GM20000 (cell line): ENCODE results near the gene KDR.

Experiments
- DNase-seq: peaks from one replicate; pipeline ENCODE4 v3.0.0; 2012; ENCODE audit warnings: low spot score
- CTCF ChIP-seq: IDR thresholded peaks from 2 replicates; pipeline ENCODE4 v1.5.1; 2012; ENCODE audit warnings: mild to moderate bottlenecking, control low read depth; ENCODE audit errors: extremely low read depth, missing control alignments

The KDR gene

GRCh38 chr4:55037728-55038127 lies 87.7 kb downstream of the KDR start:
- TF ChIP-seq CTCF = no peak
- DNase-seq = no peak

- no peak for DNase-seq
- TF ChIP-seq CTCF = no peak
These were observed 89.0 kb downstream of the KDR start for GRCh38 chr4:55036405-55036804.

GRCh38 chr4:55035892-55036291 lies 89.5 kb downstream of the KDR start:
- no peak for DNase-seq
- TF ChIP-seq CTCF = no peak

GRCh38 chr4:55033296-55033695 lies 92.1 kb downstream of the KDR start:
- TF ChIP-seq CTCF = no peak
- no peak for DNase-seq

GRCh38 chr4:55032788-55033187 lies 92.6 kb downstream of the KDR start:
- no peak for DNase-seq
- no peak for TF ChIP-seq CTCF

- no peak for TF ChIP-seq CTCF
- no peak for DNase-seq
These were observed 93.2 kb downstream of the KDR start for GRCh38 chr4:55032179-55032578.

GRCh38 chr4:55031158-55031557 lies 94.2 kb downstream of the KDR start:
- TF ChIP-seq CTCF = no peak
- no peak for DNase-seq
